Transverse colon (tissue), 4 donors: ENCODE measurements around the gene TMEM108.

Experiments
- EP300 ChIP-seq: sonication (generic); formaldehyde crosslinking; IDR thresholded peaks from one replicate; pipeline ENCODE4 v1.6.1; 2017; ENCODE audit warnings: antibody characterized with exemption, low read depth
- POLR2A ChIP-seq: fragments of 450-650 bp; IDR thresholded peaks from one replicate; pipeline ENCODE4 v1.6.1; 2016; ENCODE audit warnings: antibody characterized with exemption, mild to moderate bottlenecking, moderate library complexity
- POLR2AphosphoS5 ChIP-seq, 3 donors: sonication (generic); formaldehyde crosslinking; IDR thresholded peaks; one replicate each; pipeline ENCODE4 v1.6.1; 2016; ENCODE audit warnings: antibody characterized with exemption in 3 of 3
- TF ChIP-seq, protein P1 (sequence below), 5 experiments: fragments of 200-600 bp in 3 of 5; fragments of 450-650 bp in 2 of 5; sonication (generic) in 3 of 5; IDR thresholded peaks; 1 replicate in 2 of 5; 2 replicates in 3 of 5; pipeline ENCODE4 v1.5.1; 2016 to 2017; ENCODE audit warnings: antibody characterized with exemption in 5 of 5, inconsistent platforms in 3 of 5, mild to moderate bottlenecking in 2 of 5, moderate library complexity in 1 of 5

DNA sequence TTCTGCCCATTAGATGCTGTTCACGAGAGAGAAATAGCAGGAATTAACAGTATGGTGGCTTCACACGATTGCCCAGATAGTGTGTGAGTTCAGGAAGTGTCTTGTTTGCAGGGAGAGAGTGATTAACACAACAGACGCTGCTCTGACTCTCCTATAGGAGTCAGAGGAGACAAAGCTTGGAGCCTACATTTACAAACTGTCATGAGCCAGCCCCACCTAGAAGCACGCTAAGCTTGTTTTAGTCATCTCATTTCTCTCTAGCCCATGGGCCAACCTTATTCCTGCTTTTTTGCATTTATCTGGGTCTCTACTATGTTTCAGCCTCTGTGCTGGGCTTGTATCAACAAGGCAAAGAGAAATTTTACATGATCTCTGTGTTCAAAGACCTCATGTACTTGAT is 233.3 kb downstream of the TMEM108 start:
- TF ChIP-seq POLR2A: no peak
- TF ChIP-seq, protein P1, sequence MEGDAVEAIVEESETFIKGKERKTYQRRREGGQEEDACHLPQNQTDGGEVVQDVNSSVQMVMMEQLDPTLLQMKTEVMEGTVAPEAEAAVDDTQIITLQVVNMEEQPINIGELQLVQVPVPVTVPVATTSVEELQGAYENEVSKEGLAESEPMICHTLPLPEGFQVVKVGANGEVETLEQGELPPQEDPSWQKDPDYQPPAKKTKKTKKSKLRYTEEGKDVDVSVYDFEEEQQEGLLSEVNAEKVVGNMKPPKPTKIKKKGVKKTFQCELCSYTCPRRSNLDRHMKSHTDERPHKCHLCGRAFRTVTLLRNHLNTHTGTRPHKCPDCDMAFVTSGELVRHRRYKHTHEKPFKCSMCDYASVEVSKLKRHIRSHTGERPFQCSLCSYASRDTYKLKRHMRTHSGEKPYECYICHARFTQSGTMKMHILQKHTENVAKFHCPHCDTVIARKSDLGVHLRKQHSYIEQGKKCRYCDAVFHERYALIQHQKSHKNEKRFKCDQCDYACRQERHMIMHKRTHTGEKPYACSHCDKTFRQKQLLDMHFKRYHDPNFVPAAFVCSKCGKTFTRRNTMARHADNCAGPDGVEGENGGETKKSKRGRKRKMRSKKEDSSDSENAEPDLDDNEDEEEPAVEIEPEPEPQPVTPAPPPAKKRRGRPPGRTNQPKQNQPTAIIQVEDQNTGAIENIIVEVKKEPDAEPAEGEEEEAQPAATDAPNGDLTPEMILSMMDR (IDR thresholded peaks at IDR 0.05): no peak
- TF ChIP-seq POLR2AphosphoS5 (IDR thresholded peaks at IDR 0.05): no peak
- no peak for TF ChIP-seq EP300
